Nephron progenitor cell (in vitro differentiated cells): ENCODE results near the gene SNHG17.

Experiments
- DNase-seq: peaks from one replicate; pipeline ENCODE4 v3.0.0; 2021
- H3K27ac Mint-ChIP-seq: 2 replicates; pipeline ENCODE4 v1.8.0; 2021; ENCODE audit warnings: mild to moderate bottlenecking, moderate library complexity, mixed read lengths
- H3K27me3 Mint-ChIP-seq: 2 replicates; pipeline ENCODE4 v1.8.0; 2021; ENCODE audit warnings: mild to moderate bottlenecking, low read depth, mixed read lengths; ENCODE audit not compliant: poor library complexity
- H3K36me3 Mint-ChIP-seq: 2 replicates; pipeline ENCODE4 v1.8.0; 2021; ENCODE audit warnings: low read depth, mixed read lengths
- H3K4me1 Mint-ChIP-seq: 2 replicates; pipeline ENCODE4 v1.8.0; 2021; ENCODE audit warnings: mixed read lengths
- H3K4me3 Mint-ChIP-seq: 2 replicates; pipeline ENCODE4 v1.8.0; 2021; ENCODE audit warnings: mild to moderate bottlenecking, moderate library complexity, mixed read lengths
- H3K9me3 Mint-ChIP-seq: 2 replicates; pipeline ENCODE4 v1.8.0; 2021; ENCODE audit warnings: mild to moderate bottlenecking, moderate library complexity, mixed read lengths
- TF ChIP-seq, protein P1 (sequence below): fragments of 200-600 bp; sonication (generic); IDR thresholded peaks from 2 replicates; pipeline ENCODE4 v1.5.0; 2021; ENCODE audit warnings: antibody characterized with exemption

SNHG17 gene

DNA sequence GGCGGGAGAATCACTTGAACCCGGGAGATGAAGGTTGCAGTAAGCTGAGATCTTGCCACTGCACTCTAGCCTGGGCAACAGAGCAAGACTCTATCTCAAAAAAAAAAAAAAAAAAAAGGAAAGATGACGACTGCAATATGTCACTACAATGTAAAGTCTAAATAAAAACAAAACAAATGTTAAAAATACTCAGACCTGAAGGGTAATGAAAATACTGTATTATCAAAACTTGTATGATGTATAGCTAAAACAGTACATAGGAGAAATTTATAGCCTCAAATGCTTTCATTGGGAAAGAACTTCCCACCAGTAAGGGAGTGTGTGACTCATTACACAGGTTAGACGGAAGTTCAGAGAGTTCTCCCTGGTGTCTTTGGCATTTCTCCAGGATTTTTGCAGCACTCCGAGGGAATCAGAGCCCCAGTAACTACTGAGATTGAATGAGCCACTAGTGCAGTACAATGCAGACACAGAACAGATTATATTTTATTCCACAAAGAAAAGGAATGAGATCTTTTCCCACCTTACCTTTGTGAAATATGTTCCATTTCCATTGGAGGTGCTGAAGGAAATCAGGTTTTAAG is 25.0 kb upstream of the SNHG17 start:
- no peak overlapping the region for H3K4me3 Mint-ChIP-seq
- peaks cover 11% of the 10 kb centered on the region for H3K9me3 Mint-ChIP-seq
- TF ChIP-seq, protein P1, sequence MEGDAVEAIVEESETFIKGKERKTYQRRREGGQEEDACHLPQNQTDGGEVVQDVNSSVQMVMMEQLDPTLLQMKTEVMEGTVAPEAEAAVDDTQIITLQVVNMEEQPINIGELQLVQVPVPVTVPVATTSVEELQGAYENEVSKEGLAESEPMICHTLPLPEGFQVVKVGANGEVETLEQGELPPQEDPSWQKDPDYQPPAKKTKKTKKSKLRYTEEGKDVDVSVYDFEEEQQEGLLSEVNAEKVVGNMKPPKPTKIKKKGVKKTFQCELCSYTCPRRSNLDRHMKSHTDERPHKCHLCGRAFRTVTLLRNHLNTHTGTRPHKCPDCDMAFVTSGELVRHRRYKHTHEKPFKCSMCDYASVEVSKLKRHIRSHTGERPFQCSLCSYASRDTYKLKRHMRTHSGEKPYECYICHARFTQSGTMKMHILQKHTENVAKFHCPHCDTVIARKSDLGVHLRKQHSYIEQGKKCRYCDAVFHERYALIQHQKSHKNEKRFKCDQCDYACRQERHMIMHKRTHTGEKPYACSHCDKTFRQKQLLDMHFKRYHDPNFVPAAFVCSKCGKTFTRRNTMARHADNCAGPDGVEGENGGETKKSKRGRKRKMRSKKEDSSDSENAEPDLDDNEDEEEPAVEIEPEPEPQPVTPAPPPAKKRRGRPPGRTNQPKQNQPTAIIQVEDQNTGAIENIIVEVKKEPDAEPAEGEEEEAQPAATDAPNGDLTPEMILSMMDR = no peak
- H3K4me1 Mint-ChIP-seq = peaks cover 9% of the 10 kb centered on the region
- H3K36me3 Mint-ChIP-seq = no peaks in the 10 kb centered on the region
- DNase-seq = no peak
- H3K27me3 Mint-ChIP-seq = peaks cover 12% of the 10 kb centered on the region
- H3K27ac Mint-ChIP-seq = peak overlapping the region; percentile 54

- no peak for DNase-seq
- H3K36me3 Mint-ChIP-seq = no peaks in the 10 kb centered on the region
- peaks cover 15% of the 10 kb centered on the region for H3K4me1 Mint-ChIP-seq
- peaks cover 11% of the 10 kb centered on the region for H3K9me3 Mint-ChIP-seq
- H3K4me3 Mint-ChIP-seq = no peak overlapping the region
- H3K27me3 Mint-ChIP-seq = peaks cover 14% of the 10 kb centered on the region
- no peak overlapping the region for H3K27ac Mint-ChIP-seq
- TF ChIP-seq, protein P1 = no peak
Measured at GRCh38 chr20:38458314-38458713, 23.2 kb upstream of the SNHG17 start.

GRCh38 chr20:38454556-38455473 is 19.7 kb upstream of the SNHG17 start:
- peaks cover 18% of the 10 kb centered on the region for H3K27me3 Mint-ChIP-seq
- no peak overlapping the region for H3K27ac Mint-ChIP-seq
- DNase-seq = no peak
- H3K36me3 Mint-ChIP-seq = peaks cover 19% of the 10 kb centered on the region
- no peak overlapping the region for H3K4me3 Mint-ChIP-seq
- no peaks in the 10 kb centered on the region for H3K9me3 Mint-ChIP-seq
- peaks cover 19% of the 10 kb centered on the region for H3K4me1 Mint-ChIP-seq
- TF ChIP-seq, protein P1 = no peak

GRCh38 chr20:38453941-38454340 is 18.8 kb upstream of the SNHG17 start:
- peaks cover 28% of the 10 kb centered on the region for H3K4me1 Mint-ChIP-seq
- TF ChIP-seq, protein P1 = no peak

DNA sequence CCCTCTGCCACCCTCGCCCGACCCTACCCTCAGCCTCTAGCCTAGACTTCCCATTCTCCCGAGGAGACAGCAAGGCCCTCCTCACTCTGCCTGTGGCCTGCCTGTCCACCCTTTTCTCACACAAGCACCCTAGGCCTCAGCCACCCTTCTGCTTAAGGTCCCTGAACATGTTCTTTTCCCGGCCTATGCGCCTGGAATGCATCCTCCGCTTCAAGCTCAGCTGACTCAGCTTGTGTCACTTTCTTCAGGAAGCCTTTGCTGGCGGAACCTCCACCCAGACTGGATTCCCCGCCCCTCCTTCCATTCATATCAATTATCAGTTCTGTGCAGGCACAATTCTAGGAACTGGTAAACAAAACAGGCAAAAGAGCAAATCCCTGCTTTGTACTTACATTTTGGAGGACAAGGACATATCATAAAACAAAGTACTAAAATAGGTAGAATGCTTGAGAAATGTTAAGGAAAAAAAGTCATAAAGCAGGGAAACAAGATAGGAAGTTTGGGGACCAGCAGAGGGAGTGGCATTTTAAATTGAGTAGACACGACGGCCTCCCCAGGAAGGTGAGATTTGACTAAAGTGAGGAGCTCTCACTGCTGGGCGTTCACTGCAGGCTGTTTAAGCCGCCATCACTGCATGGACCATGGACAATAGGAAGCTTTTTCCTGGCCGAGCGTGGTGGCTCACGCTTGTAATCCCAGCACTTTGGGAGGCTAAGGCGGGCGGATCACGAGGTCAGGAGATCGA is 17.9 kb upstream of the SNHG17 start:
- Mint-ChIP-seq H3K36me3 (peaks cover 31% of the 10 kb centered on the region), H3K27me3 (peaks cover 13% of the 10 kb centered on the region)
- TF ChIP-seq, protein P1 = no peak

More at GRCh38 chr20:38453941-38454340, 18.8 kb upstream of the SNHG17 start:
- Mint-ChIP-seq H3K9me3 (no peaks in the 10 kb centered on the region), H3K27me3 (peaks cover 15% of the 10 kb centered on the region), H3K4me3 (no peak overlapping the region), H3K27ac (no peak overlapping the region), H3K36me3 (peaks cover 26% of the 10 kb centered on the region)
- no peak for DNase-seq

More for the DNA sequence above, 17.9 kb upstream of the SNHG17 start:
- Mint-ChIP-seq H3K4me1 (peaks cover 34% of the 10 kb centered on the region), H3K4me3 (no peak overlapping the region), H3K9me3 (no peaks in the 10 kb centered on the region), H3K27ac (peak overlapping the region; percentile 67)
- no peak for DNase-seq
